BE2C (cell line): Measurements from ENCODE around the gene ARHGDIA. TPM values are rescaled to one million over a fixed set of nuclear protein-coding genes. Genes with fewer than 3 reads are reported as not detected.
"Not testable (repeated sequence)": the region's sequence is repeated elsewhere in the genome, so short reads cannot be mapped to it uniquely, and the experiment has no call there.

Experiments
- DNase-seq: peaks from one replicate; pipeline ENCODE4 v3.0.0-alpha.2; 2020
- H3K27me3 ChIP-seq: fragments of 250-450 bp; sonication (Bioruptor Pico); 2 replicates; pipeline ENCODE4 v1.5.1; 2020; ENCODE audit warnings: mild to moderate bottlenecking
- H3K36me3 ChIP-seq: fragments of 250-450 bp; sonication (Bioruptor Pico); 2 replicates; pipeline ENCODE4 v1.5.1; 2020; ENCODE audit warnings: mild to moderate bottlenecking
- H3K4me1 ChIP-seq: fragments of 250-450 bp; sonication (Bioruptor Pico); 2 replicates; pipeline ENCODE4 v1.5.1; 2020
- H3K4me3 ChIP-seq: 2 replicates; pipeline ENCODE4 v1.5.1; 2011; ENCODE audit warnings: low read depth, low read length
- H3K9me3 ChIP-seq: fragments of 250-450 bp; sonication (Bioruptor Pico); 2 replicates; pipeline ENCODE4 v1.5.1; 2020
- polyA plus RNA-seq: library from polyadenylated mRNA; unstranded; fragments of >200 nt; gene quantifications from one replicate; pipeline ENCODE4 v1.2.1, GENCODE V29; 2012; ENCODE audit warnings: low read depth, missing spikeins; ENCODE audit not compliant: insufficient read length, insufficient read depth
- TF ChIP-seq, protein P1 (sequence below): IDR thresholded peaks from 2 replicates; pipeline ENCODE4 v1.5.1; 2012; ENCODE audit warnings: mild to moderate bottlenecking, low read depth, low read length

The ARHGDIA gene
- polyA plus RNA-seq, result 2,008 TPM

- TF ChIP-seq, protein P1, sequence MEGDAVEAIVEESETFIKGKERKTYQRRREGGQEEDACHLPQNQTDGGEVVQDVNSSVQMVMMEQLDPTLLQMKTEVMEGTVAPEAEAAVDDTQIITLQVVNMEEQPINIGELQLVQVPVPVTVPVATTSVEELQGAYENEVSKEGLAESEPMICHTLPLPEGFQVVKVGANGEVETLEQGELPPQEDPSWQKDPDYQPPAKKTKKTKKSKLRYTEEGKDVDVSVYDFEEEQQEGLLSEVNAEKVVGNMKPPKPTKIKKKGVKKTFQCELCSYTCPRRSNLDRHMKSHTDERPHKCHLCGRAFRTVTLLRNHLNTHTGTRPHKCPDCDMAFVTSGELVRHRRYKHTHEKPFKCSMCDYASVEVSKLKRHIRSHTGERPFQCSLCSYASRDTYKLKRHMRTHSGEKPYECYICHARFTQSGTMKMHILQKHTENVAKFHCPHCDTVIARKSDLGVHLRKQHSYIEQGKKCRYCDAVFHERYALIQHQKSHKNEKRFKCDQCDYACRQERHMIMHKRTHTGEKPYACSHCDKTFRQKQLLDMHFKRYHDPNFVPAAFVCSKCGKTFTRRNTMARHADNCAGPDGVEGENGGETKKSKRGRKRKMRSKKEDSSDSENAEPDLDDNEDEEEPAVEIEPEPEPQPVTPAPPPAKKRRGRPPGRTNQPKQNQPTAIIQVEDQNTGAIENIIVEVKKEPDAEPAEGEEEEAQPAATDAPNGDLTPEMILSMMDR, result no peak
- H3K9me3 ChIP-seq, result no peaks in the 10 kb centered on the region
- peaks cover 25% of the 10 kb centered on the region for H3K36me3 ChIP-seq
- H3K27me3 ChIP-seq, result no peaks in the 10 kb centered on the region
- DNase-seq, result no peak
- peak within 1 kb of the TSS; percentile 90 for H3K4me3 ChIP-seq
- H3K4me1 ChIP-seq, result peaks cover 26% of the 10 kb centered on the region
These were observed at the start of gene ARHGDIA for GRCh38 chr17:81870981-81871386. TSS of gene ARHGDIA (minus strand) at chr17:81871337. CDS start at chr17:81869930, 1,407 bp downstream.

DNA sequence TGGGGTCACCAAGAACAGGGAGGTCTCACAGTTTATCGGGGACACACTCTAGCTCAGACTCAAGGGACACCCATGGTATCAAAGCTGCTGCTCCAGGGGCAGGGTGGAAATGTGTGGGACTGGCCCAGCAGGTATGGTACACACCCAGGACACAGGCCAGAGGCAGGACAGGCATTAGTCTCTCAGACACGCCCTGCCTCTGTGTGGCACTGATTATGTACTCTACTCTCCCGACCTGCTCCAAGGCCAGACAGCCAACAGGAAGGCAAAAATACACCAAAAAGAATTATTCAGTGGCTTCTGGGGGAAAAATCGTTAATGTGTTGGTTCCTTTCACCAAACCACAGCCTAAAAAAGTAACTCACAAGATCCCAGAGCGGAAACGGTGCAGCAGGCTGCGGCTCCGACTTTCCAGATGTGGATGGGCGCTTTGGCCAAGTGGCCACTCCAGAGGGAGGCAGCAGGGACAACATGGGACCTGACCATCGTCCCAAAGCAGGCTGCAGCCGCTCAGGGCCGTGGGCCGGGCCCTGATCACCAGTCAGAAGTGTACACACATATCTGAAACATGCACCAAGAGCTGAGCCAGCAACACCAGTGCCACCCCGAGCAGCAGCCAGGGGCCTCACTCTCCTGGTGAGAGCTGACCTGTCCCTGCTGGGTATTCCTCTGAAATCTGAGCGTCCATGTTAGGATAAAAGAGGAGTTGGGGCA is 47.9 kb upstream of the ARHGDIA start:
- Histone ChIP-seq H3K27me3 (no peaks in the 10 kb centered on the region), H3K4me1 (peaks cover 6% of the 10 kb centered on the region; the same call in 1 of the 2 replicates), H3K4me3 (no peak overlapping the region), H3K9me3 (no peaks in the 10 kb centered on the region), H3K36me3 (peaks cover 45% of the 10 kb centered on the region)
- TF ChIP-seq, protein P1, result no peak
- DNase-seq, result no peak

GRCh38 chr17:81918333-81918669 is 47.2 kb upstream of the ARHGDIA start:
- peaks cover 52% of the 10 kb centered on the region for H3K36me3 ChIP-seq
- not testable (repeated sequence) for H3K4me1 ChIP-seq, H3K9me3 ChIP-seq, H3K27me3 ChIP-seq, DNase-seq
- peak overlapping the region; percentile 58 for H3K4me3 ChIP-seq
- TF ChIP-seq, protein P1, result 0 out of 2 replicates have a peak, but pooled peaks have one; percentile 24

- Histone ChIP-seq H3K9me3 (no peaks in the 10 kb centered on the region), H3K27me3 (no peaks in the 10 kb centered on the region), H3K36me3 (peaks cover 50% of the 10 kb centered on the region), H3K4me3 (peak within 1 kb of the TSS; percentile 58), H3K4me1 (peaks cover 6% of the 10 kb centered on the region; the same call in 1 of the 2 replicates)
- peak; percentile 84 for DNase-seq
- TF ChIP-seq, protein P1, result no peak
These were observed 46.6 kb upstream of the ARHGDIA start, which contains the start of gene SIRT7 for GRCh38 chr17:81917565-81918332. TSS of gene SIRT7 (minus strand) at chr17:81918176. CDS start at chr17:81918131, 45 bp downstream.

GRCh38 chr17:81916234-81917001 is 45.3 kb upstream of the ARHGDIA start:
- peaks cover 50% of the 10 kb centered on the region for H3K36me3 ChIP-seq
- DNase-seq, result no peak

More at GRCh38 chr17:81916234-81917001, 45.3 kb upstream of the ARHGDIA start:
- H3K9me3 ChIP-seq, result no peaks in the 10 kb centered on the region
- no peaks in the 10 kb centered on the region for H3K27me3 ChIP-seq
- TF ChIP-seq, protein P1, result no peak
- H3K4me3 ChIP-seq, result no peak overlapping the region
- peaks cover 6% of the 10 kb centered on the region; the same call in 1 of the 2 replicates for H3K4me1 ChIP-seq
